Endodermal cell (in vitro differentiated cells): ENCODE data around the gene NOXA1. TPM values are rescaled to one million over a fixed set of nuclear protein-coding genes. Genes with fewer than 3 reads are reported as not detected.

ENCODE experiments used
- microRNA-seq: library from miRNA; unstranded; fragments of <30 nt; microRNA quantifications from one replicate; pipeline ENCODE4 v1.2.0, GENCODE V29; 2020; ENCODE audit warnings: borderline microRNAs expressed
- total RNA-seq, 2 donors: library from RNA; stranded (reverse); fragmentation: NEBNext Ultra II Directional in 1 of 2; extraction: Animal tissue kit (Norgen Biotek cat#: 25700) in 1 of 2; gene quantifications; 2 replicates in 1 of 2; 3 replicates in 1 of 2; pipeline ENCODE4 v1.2.1, GENCODE V29; 2021

Gene NOXA1
- total RNA-seq, 2 donors from 2014 or later = 5.0 to 5.9 TPM

Small RNAs within 50 kb of the gene (microRNA-seq; reads per million reads assigned to microRNA genes)
- 0.44 reads per million for gene MIR7114

Other genes with a start within 250 kb of the NOXA1 start
- gene ANAPC2, start 234.8 kb upstream of the NOXA1 start, total RNA-seq = 10 to 100 TPM; 66.5 to 69.2 TPM
- gene SSNA1, start 234.7 kb upstream of the NOXA1 start, total RNA-seq = 10 to 100 TPM; 66.5 to 67.7 TPM
- gene TPRN, start 222.7 kb upstream of the NOXA1 start, total RNA-seq = 10 to 100 TPM; 19.0 to 23.9 TPM
- 10 to 100 TPM; 34.0 to 39.5 TPM for gene TMEM203, start 217.7 kb upstream of the NOXA1 start, total RNA-seq
- 10 to 100 TPM; 39.2 to 41.4 TPM for gene NDOR1, start 217.7 kb upstream of the NOXA1 start, total RNA-seq
- 10 to 100 TPM; 10.5 to 15.6 TPM for gene RNF208, start 201.2 kb upstream of the NOXA1 start, total RNA-seq
- 1 to 10 TPM; 1.4 to 1.8 TPM for gene CYSRT1, start 198.2 kb upstream of the NOXA1 start, total RNA-seq
- under 1 TPM; 0.24 to 0.38 TPM for gene RNF224, start 195.9 kb upstream of the NOXA1 start, total RNA-seq
- gene SLC34A3, start 192.5 kb upstream of the NOXA1 start, total RNA-seq = under 1 TPM in 1 of 2 donors, not detected in 1; 0.15 TPM
- gene TUBB4B, start 182.1 kb upstream of the NOXA1 start, total RNA-seq = 100 to 1,000 TPM; 328 to 415 TPM
- gene STPG3, start 172.1 kb upstream of the NOXA1 start, total RNA-seq = not detected
- 10 to 100 TPM; 73.3 to 86.6 TPM for gene NELFB, start 168.1 kb upstream of the NOXA1 start, total RNA-seq
- gene TOR4A, start 145.7 kb upstream of the NOXA1 start, total RNA-seq = 10 to 100 TPM; 14.2 to 18.9 TPM
- gene NRARP, start 121.1 kb upstream of the NOXA1 start, total RNA-seq = 10 to 100 TPM; 12.1 to 12.9 TPM
- 10 to 100 TPM; 15.5 to 31.0 TPM for gene EXD3, start 231 bp upstream of the NOXA1 start, total RNA-seq
- gene ENTPD8, start 18.0 kb downstream of the NOXA1 start, total RNA-seq = under 1 TPM; 0.33 to 0.75 TPM
- 10 to 100 TPM; 58.9 to 66.0 TPM for gene NSMF, start 35.9 kb downstream of the NOXA1 start, total RNA-seq
- 1 to 10 TPM; 2.0 to 2.4 TPM for gene PNPLA7, start 127.0 kb downstream of the NOXA1 start, total RNA-seq
- gene MRPL41, start 128.5 kb downstream of the NOXA1 start, total RNA-seq = 10 to 100 TPM; 43.7 to 49.6 TPM
- 10 to 100 TPM; 48.9 to 50.4 TPM for gene DPH7, start 155.5 kb downstream of the NOXA1 start, total RNA-seq
- 10 to 100 TPM; 47.8 to 51.0 TPM for gene ZMYND19, start 167.1 kb downstream of the NOXA1 start, total RNA-seq
- 10 to 100 TPM; 41.5 to 46.2 TPM for gene ARRDC1, start 182.3 kb downstream of the NOXA1 start, total RNA-seq
- 100 to 1,000 TPM; 137 to 139 TPM for gene EHMT1, start 195.6 kb downstream of the NOXA1 start, total RNA-seq